ENCODE results near the gene UTS2.

Gene UTS2

DNA sequence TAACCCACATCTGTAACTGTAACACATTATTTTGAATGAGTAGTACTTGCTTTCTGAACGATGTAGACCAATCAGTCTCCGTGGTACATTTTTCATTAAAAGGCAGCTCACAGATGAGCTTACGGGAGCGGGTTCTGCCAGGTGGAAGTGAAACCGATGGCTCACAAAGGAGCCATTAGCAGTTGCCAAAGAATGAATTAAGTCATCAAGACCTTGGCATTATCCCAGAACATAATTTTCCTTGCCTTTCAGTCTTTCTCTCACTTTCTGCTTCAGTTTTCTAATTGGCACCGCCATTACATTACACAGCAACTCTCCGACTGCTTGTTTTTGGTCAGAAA, 33.5 kb upstream of the UTS2 start:
- no peak for TF ChIP-seq FOXP2 (optimal IDR thresholded peaks at IDR 0.05; ENCODE audit: borderline replicate concordance, extremely low read depth, extremely low read length, insufficient read depth)
- TF ChIP-seq TAF1 (IDR thresholded peaks at IDR 0.05; ENCODE audit: borderline replicate concordance, insufficient read depth, low read length), result no peak

- TF ChIP-seq SIN3A (IDR thresholded peaks at IDR 0.05; ENCODE audit: borderline replicate concordance, insufficient read depth, low read length) (no peak), TAF1 (IDR thresholded peaks at IDR 0.05; ENCODE audit: borderline replicate concordance, insufficient read depth, low read length) (no peak), POLR2AphosphoS5 (IDR thresholded peaks at IDR 0.05; ENCODE audit: low read depth, low read length) (no peak), FOXP2 (optimal IDR thresholded peaks at IDR 0.05; ENCODE audit: borderline replicate concordance, extremely low read depth, extremely low read length, insufficient read depth) (no peak)
- TF ChIP-seq, protein P1, sequence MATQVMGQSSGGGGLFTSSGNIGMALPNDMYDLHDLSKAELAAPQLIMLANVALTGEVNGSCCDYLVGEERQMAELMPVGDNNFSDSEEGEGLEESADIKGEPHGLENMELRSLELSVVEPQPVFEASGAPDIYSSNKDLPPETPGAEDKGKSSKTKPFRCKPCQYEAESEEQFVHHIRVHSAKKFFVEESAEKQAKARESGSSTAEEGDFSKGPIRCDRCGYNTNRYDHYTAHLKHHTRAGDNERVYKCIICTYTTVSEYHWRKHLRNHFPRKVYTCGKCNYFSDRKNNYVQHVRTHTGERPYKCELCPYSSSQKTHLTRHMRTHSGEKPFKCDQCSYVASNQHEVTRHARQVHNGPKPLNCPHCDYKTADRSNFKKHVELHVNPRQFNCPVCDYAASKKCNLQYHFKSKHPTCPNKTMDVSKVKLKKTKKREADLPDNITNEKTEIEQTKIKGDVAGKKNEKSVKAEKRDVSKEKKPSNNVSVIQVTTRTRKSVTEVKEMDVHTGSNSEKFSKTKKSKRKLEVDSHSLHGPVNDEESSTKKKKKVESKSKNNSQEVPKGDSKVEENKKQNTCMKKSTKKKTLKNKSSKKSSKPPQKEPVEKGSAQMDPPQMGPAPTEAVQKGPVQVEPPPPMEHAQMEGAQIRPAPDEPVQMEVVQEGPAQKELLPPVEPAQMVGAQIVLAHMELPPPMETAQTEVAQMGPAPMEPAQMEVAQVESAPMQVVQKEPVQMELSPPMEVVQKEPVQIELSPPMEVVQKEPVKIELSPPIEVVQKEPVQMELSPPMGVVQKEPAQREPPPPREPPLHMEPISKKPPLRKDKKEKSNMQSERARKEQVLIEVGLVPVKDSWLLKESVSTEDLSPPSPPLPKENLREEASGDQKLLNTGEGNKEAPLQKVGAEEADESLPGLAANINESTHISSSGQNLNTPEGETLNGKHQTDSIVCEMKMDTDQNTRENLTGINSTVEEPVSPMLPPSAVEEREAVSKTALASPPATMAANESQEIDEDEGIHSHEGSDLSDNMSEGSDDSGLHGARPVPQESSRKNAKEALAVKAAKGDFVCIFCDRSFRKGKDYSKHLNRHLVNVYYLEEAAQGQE (IDR thresholded peaks at IDR 0.05; ENCODE audit: insufficient read depth in 1 of 2, low read depth in 2 of 2, low read length in 2 of 2), result no peak
Observed at GRCh38 chr1:7885513-7886404, 32.9 kb upstream of the UTS2 start.

DNA sequence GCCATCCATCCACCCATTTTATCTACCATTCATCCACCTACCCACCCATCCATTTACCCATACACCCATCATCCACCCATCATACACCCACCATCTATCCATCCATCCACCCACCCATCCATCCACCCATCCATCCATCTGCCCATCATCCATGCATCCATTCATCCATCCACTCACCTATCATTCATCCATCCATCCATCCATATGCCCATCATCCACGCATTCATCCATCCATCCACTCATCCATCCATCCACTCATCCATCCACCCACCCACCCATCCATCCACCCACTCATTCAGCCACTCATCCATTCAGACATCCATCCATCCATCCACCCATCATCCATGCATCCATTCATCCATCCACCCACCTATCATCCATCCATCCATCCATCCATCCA, 31.9 kb upstream of the UTS2 start:
- TF ChIP-seq POLR2AphosphoS5 (IDR thresholded peaks at IDR 0.05; ENCODE audit: low read depth, low read length) (no peak), SIN3A (IDR thresholded peaks at IDR 0.05; ENCODE audit: borderline replicate concordance, insufficient read depth, low read length) (no peak)
- TF ChIP-seq, protein P1 (IDR thresholded peaks at IDR 0.05; ENCODE audit: insufficient read depth in 1 of 2, low read depth in 2 of 2, low read length in 2 of 2), result no peak

- TF ChIP-seq, protein P1 (IDR thresholded peaks at IDR 0.05; ENCODE audit: insufficient read depth in 1 of 2, low read depth in 2 of 2, low read length in 2 of 2), result no peak
- TF ChIP-seq FOXP2 (optimal IDR thresholded peaks at IDR 0.05; ENCODE audit: borderline replicate concordance, extremely low read depth, extremely low read length, insufficient read depth) (no peak), SIN3A (IDR thresholded peaks at IDR 0.05; ENCODE audit: borderline replicate concordance, insufficient read depth, low read length) (no peak), TAF1 (IDR thresholded peaks at IDR 0.05; ENCODE audit: borderline replicate concordance, insufficient read depth, low read length) (no peak), POLR2AphosphoS5 (IDR thresholded peaks at IDR 0.05; ENCODE audit: low read depth, low read length) (no peak)
Observed at GRCh38 chr1:7879228-7879627, 26.4 kb upstream of the UTS2 start.

- TF ChIP-seq FOXP2 (optimal IDR thresholded peaks at IDR 0.05; ENCODE audit: borderline replicate concordance, extremely low read depth, extremely low read length, insufficient read depth) (no peak), POLR2AphosphoS5 (IDR thresholded peaks at IDR 0.05; ENCODE audit: low read depth, low read length) (no peak), TAF1 (IDR thresholded peaks at IDR 0.05; ENCODE audit: borderline replicate concordance, insufficient read depth, low read length) (no peak), SIN3A (IDR thresholded peaks at IDR 0.05; ENCODE audit: borderline replicate concordance, insufficient read depth, low read length) (no peak)
- TF ChIP-seq, protein P1 (IDR thresholded peaks at IDR 0.05; ENCODE audit: insufficient read depth in 1 of 2, low read depth in 2 of 2, low read length in 2 of 2), result no peak
Observed at GRCh38 chr1:7878027-7878426, 25.2 kb upstream of the UTS2 start.

Measured in PFSK-1 (cell line).